K562 (cell line): ENCODE results near the gene DZIP1.

Experiments
- ARNT ChIP-seq, 2 experiments: fragments of 450-650 bp; IDR thresholded peaks; 2 replicates each; pipeline ENCODE4 v1.6.1; 2016; ENCODE audit warnings: mild to moderate bottlenecking in 1 of 2
- POLR2A ChIP-seq: fragments of 450-650 bp; conservative IDR thresholded peaks from 2 replicates; pipeline ENCODE4 v1.6.1; 2016

- TF ChIP-seq POLR2A, result no peak
- TF ChIP-seq ARNT (IDR thresholded peaks at IDR 0.05), result no peak
These were observed 107.8 kb downstream of the DZIP1 start for GRCh38 chr13:95536632-95537241.
